AG04449 (cell line): Measurements from ENCODE around the gene RGP1.
A peak's percentile ranks its signal among the peaks of the same experiment; 100 is the strongest.

Experiments used
- CTCF ChIA-PET: fragments of 350-600 bp; formaldehyde crosslinking; extraction: SDS; loops from one replicate; lab custom pipeline; 2021; ENCODE audit warnings: antibody characterized with exemption; lab: Yijun Ruan, JAX
- POLR2A ChIA-PET: fragments of 400-600, 350-600 bp; formaldehyde crosslinking; extraction: SDS; loops from one replicate; lab custom pipeline; 2020; ENCODE audit warnings: antibody characterized with exemption, inconsistent platforms; lab: Yijun Ruan, JAX
- DNase-seq: peaks from one replicate; pipeline ENCODE4 v3.0.0-alpha.2; 2010; ENCODE audit warnings: low read depth, low spot score
- H3K4me3 ChIP-seq: 2 replicates; pipeline ENCODE4 v1.5.1; 2011; ENCODE audit warnings: low read depth, mild to moderate bottlenecking, control low read depth, low read length
- TF ChIP-seq, protein P1 (sequence below): IDR thresholded peaks from one replicate; pipeline ENCODE4 v1.5.1; 2011; ENCODE audit warnings: mild to moderate bottlenecking, moderate library complexity, low read length, control low read depth, inconsistent platforms; ENCODE audit not compliant: insufficient read depth; ENCODE audit errors: missing control alignments

The RGP1 gene

GRCh38 chr9:35723908-35724307, 25.2 kb upstream of the RGP1 start:
- ChIA-PET CTCF (interaction anchor here (31.2 kb wide), 1 partner anchor 21 kb away, joined by 816 read pairs; the partner anchor contains the start of gene TPM2), POLR2A (interaction anchor here (0.7 to 9.6 kb wide), 2 partner anchors 11 to 33 kb away, joined by 3 to 325 read pairs; partner anchors contain the start of gene TPM2)
- H3K4me3 ChIP-seq = no peak overlapping the region
- TF ChIP-seq, protein P1, sequence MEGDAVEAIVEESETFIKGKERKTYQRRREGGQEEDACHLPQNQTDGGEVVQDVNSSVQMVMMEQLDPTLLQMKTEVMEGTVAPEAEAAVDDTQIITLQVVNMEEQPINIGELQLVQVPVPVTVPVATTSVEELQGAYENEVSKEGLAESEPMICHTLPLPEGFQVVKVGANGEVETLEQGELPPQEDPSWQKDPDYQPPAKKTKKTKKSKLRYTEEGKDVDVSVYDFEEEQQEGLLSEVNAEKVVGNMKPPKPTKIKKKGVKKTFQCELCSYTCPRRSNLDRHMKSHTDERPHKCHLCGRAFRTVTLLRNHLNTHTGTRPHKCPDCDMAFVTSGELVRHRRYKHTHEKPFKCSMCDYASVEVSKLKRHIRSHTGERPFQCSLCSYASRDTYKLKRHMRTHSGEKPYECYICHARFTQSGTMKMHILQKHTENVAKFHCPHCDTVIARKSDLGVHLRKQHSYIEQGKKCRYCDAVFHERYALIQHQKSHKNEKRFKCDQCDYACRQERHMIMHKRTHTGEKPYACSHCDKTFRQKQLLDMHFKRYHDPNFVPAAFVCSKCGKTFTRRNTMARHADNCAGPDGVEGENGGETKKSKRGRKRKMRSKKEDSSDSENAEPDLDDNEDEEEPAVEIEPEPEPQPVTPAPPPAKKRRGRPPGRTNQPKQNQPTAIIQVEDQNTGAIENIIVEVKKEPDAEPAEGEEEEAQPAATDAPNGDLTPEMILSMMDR = no peak
- no peak for DNase-seq

GRCh38 chr9:35725362-35725761, 23.7 kb upstream of the RGP1 start:
- DNase-seq = no peak
- CTCF ChIA-PET = interaction anchor here (0.9 to 31.2 kb wide), 3 partner anchors 23 to 121 kb away, joined by 3 to 816 read pairs (median 74); partner anchors contain the start of genes ARHGEF39, TESK1 and TPM2
- POLR2A ChIA-PET = interaction anchor here (4.0 to 9.6 kb wide), 2 partner anchors 9 to 35 kb away, joined by 36 to 325 read pairs; partner anchors contain the start of gene TPM2
- H3K4me3 ChIP-seq = no peak overlapping the region
- TF ChIP-seq, protein P1 = no peak

DNA sequence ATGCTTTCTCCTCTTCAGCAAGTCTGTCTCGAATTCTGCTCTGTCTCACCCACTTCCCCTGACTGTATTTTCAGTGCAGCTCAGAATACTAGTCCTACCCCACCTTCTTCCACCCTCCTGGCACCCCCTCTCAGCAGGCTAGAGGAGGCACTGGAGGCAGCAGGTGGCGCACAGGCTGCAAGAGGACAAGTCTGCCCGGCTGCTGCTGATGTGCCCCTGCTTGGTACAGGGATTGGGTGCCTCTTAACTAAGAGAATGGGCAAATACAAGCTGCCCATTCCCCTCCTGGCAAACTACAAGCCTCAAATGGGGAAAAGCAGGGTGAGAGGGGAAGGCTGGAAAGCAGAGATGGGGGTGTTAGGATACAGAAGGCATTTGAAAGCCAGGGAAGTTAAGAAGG, 22.2 kb upstream of the RGP1 start:
- CTCF ChIA-PET = interaction anchor here (0.7 to 31.2 kb wide), 8 partner anchors 9 to 99 kb away, joined by 3 to 816 read pairs (median 11); partner anchors contain the start of genes ARHGEF39, CCDC107, RMRP and TPM2
- TF ChIP-seq, protein P1 = peak; percentile 36
- no peak for DNase-seq
- H3K4me3 ChIP-seq = peak overlapping the region; percentile 87
- POLR2A ChIA-PET = interaction anchor here (0.6 to 9.6 kb wide), 6 partner anchors 11 to 86 kb away, joined by 3 to 325 read pairs (median 24); partner anchors contain the start of genes GBA2, RGP1 and TPM2

DNA sequence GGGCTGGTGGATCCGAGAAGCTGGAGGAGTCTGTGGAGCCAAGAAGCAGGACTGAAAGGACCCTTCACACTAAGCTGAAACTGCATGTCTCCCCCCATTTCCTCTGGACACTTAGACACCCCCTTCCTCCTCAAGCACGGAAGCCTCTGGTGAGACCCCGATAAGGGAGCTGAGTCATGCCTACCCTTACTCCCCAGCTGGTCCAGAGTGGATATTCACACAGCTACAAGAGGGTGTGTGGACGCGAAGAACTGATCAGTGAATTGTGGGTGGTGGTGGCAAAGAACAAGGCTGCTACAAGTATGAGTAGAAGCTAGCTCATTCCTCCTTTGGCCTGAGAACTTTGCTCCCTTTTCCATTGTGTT, 21.4 kb upstream of the RGP1 start:
- no peak for DNase-seq
- TF ChIP-seq, protein P1 = no peak
- CTCF ChIA-PET = interaction anchor here (0.7 to 31.2 kb wide), 8 partner anchors 10 to 81 kb away, joined by 3 to 816 read pairs (median 11); partner anchors contain the start of genes ARHGEF39, CCDC107, RMRP and TPM2
- POLR2A ChIA-PET = interaction anchor here (0.6 to 9.6 kb wide), 18 partner anchors 8 to 310 kb away, joined by 3 to 325 read pairs (median 7); partner anchors contain the start of genes ARHGEF39, CCDC107, GBA2 and HINT2
- peak overlapping the region; percentile 87 for H3K4me3 ChIP-seq

GRCh38 chr9:35728041-35728971, 20.8 kb upstream of the RGP1 start:
- TF ChIP-seq, protein P1 = no peak
- CTCF ChIA-PET = interaction anchor here (1.0 to 31.2 kb wide), 9 partner anchors 9 to 86 kb away, joined by 3 to 816 read pairs (median 9); partner anchors contain the start of genes ARHGEF39, CCDC107, HINT2 and RMRP
- peak overlapping the region; percentile 87 for H3K4me3 ChIP-seq
- peak; percentile 68 for DNase-seq
- POLR2A ChIA-PET = interaction anchor here (0.6 to 9.6 kb wide), 24 partner anchors 9 to 1093 kb away, joined by 3 to 325 read pairs (median 5); partner anchors contain the start of genes ARHGEF39, CCDC107, GBA2 and HINT2
